Lung (tissue), 12 donors: ENCODE results near the gene HDGF. TPM values are rescaled to one million over a fixed set of nuclear protein-coding genes. Genes with fewer than 3 reads are reported as not detected.

Experiments
- ATAC-seq: fragments of 200-7000 bp; cut with Tn5 transposase; one replicate; pipeline ENCODE4 v1.9.1; 2020; ENCODE audit warnings: moderate number of reproducible peaks; ENCODE audit not compliant: insufficient read depth, low FRiP score
- DNase-seq, 3 donors: peaks; one replicate each; pipeline ENCODE4 v3.0.0-alpha.2; 2013 to 2017
- H3K27ac ChIP-seq, 2 donors: one replicate each; pipeline ENCODE4 v1.5.1; 2013; ENCODE audit warnings: mild to moderate bottlenecking in 2 of 2, moderate library complexity in 2 of 2, control low read depth in 1 of 2, inconsistent platforms in 1 of 2, low read depth in 1 of 2, low read length in 1 of 2
- H3K27me3 ChIP-seq, 3 donors: one replicate each; pipeline ENCODE4 v1.5.1; 2013; ENCODE audit warnings: low read length in 2 of 3; ENCODE audit not compliant: control insufficient read depth in 3 of 3, insufficient read depth in 3 of 3
- H3K36me3 ChIP-seq, 4 donors: one replicate each; pipeline ENCODE4 v1.5.1; 2013; ENCODE audit warnings: low read length in 4 of 4, mild to moderate bottlenecking in 1 of 4, moderate library complexity in 1 of 4; ENCODE audit not compliant: control insufficient read depth in 4 of 4, insufficient read depth in 4 of 4
- H3K4me1 ChIP-seq, 5 donors: one replicate each; pipeline ENCODE4 v1.5.1; 2013; ENCODE audit warnings: low read length in 5 of 5, mild to moderate bottlenecking in 2 of 5, moderate library complexity in 1 of 5; ENCODE audit not compliant: control insufficient read depth in 5 of 5, insufficient read depth in 5 of 5
- H3K4me3 ChIP-seq: one replicate; pipeline ENCODE4 v1.5.1; 2013; ENCODE audit warnings: mild to moderate bottlenecking, control low read depth, moderate library complexity
- H3K9ac ChIP-seq, 2 donors: one replicate each; pipeline ENCODE4 v1.5.1; 2013; ENCODE audit warnings: low read length in 2 of 2, control low read depth in 1 of 2; ENCODE audit not compliant: insufficient read depth in 1 of 2
- H3K9me3 ChIP-seq, 4 donors: one replicate each; pipeline ENCODE4 v1.5.1; 2013; ENCODE audit warnings: low read length in 3 of 4, mild to moderate bottlenecking in 1 of 4, moderate library complexity in 1 of 4; ENCODE audit not compliant: control insufficient read depth in 4 of 4, insufficient read depth in 3 of 4
- WGBS, 2 donors: extraction: QIAGEN DNeasy Blood & Tissue Kit; methylation state at CpG; one replicate each; pipeline ENCODE4 v1.1.7; 2013; 5-methylcytosine and 5-hydroxymethylcytosine counted together
- polyA plus RNA-seq, 2 donors: library from polyadenylated mRNA; stranded (reverse); fragments of 200-250 nt; gene quantifications; one replicate each; pipeline ENCODE4 v1.2.1, GENCODE V29; 2013
- total RNA-seq, 2 donors: library from RNA; depleted of rRNA in 1 of 2; stranded (reverse); fragments of >200 nt in 1 of 2; gene quantifications; one replicate each; pipeline ENCODE4 v1.2.1, GENCODE V29; 2014 to 2021
- TF ChIP-seq, protein P1 (sequence below): IDR thresholded peaks from 2 replicates; pipeline ENCODE4 v1.5.1; 2012; ENCODE audit warnings: mild to moderate bottlenecking; ENCODE audit errors: control extremely low read depth, extremely low read depth
- donor health status: control.
- donor health status: control.
- donor health status: Bipolar disorder and iron deficiency.
- donor health status: healthy.
- donor health status: DM: yes; HTN: yes; CAD: no.

Gene HDGF
- total and polyA plus RNA-seq, 4 donors, result 104 to 226 (median 185) TPM

DNA sequence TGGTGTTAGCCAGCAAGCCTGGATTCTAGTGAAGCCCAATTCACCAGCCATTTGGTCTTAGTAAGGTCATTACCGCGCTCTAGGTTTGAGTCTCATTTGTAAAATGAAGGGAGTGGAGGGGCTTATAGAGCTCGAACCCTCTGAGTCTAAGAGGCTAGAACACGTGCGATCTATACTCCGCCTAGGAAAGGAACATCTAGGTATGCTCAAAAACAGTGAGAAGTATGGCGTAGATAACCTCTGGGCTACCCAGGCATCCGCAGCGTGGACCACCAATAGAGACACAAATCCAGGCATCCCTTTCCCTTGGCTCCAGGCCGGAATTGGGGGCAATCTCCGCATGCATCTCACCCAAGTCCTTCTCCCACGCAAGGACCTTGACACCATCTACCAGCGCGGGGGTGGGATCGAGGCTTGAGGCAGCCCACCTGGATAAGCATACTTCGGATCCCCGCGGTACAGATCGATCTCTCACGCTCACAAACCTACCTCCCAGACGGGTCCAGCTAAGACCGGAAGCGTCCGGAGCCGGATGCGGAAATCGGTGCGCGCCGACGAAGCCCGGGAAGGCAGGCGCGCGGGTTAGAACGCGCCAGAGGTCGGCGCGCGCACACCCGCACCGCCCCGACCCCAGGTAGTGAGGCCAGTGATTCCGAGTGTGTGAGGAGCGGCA is 23.4 kb downstream of the HDGF start, which contains the start of gene METTL25B:
Gene METTL25B (plus strand): TSS at position 544 of the 673 bp plus-strand sequence. CDS start 636 bp downstream, outside the sequence.
- no peaks in the 10 kb centered on the region for H3K27me3 ChIP-seq
- 0 to 1% methylated on average over 45 to 46 of the region's 46 CpGs for WGBS, 2 donors
- H3K4me3 ChIP-seq, result peak within 1 kb of the TSS; percentile 88
- peaks cover 14 to 36% (median 16%) of the 10 kb centered on the region in 5 donors for H3K4me1 ChIP-seq
- H3K9ac ChIP-seq, result peak within 1 kb of the TSS; percentile 98 to 100
- peak; percentile 83 to 89 (median 87) for DNase-seq
- H3K27ac ChIP-seq, result peak within 1 kb of the TSS; percentile 83 to 87
- no peaks in the 10 kb centered on the region for H3K9me3 ChIP-seq
- TF ChIP-seq, protein P1, sequence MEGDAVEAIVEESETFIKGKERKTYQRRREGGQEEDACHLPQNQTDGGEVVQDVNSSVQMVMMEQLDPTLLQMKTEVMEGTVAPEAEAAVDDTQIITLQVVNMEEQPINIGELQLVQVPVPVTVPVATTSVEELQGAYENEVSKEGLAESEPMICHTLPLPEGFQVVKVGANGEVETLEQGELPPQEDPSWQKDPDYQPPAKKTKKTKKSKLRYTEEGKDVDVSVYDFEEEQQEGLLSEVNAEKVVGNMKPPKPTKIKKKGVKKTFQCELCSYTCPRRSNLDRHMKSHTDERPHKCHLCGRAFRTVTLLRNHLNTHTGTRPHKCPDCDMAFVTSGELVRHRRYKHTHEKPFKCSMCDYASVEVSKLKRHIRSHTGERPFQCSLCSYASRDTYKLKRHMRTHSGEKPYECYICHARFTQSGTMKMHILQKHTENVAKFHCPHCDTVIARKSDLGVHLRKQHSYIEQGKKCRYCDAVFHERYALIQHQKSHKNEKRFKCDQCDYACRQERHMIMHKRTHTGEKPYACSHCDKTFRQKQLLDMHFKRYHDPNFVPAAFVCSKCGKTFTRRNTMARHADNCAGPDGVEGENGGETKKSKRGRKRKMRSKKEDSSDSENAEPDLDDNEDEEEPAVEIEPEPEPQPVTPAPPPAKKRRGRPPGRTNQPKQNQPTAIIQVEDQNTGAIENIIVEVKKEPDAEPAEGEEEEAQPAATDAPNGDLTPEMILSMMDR, result no peak
- peaks cover 11 to 21% (median 15%) of the 10 kb centered on the region in 4 donors for H3K36me3 ChIP-seq
- ATAC-seq, result peak; percentile 86

DNA sequence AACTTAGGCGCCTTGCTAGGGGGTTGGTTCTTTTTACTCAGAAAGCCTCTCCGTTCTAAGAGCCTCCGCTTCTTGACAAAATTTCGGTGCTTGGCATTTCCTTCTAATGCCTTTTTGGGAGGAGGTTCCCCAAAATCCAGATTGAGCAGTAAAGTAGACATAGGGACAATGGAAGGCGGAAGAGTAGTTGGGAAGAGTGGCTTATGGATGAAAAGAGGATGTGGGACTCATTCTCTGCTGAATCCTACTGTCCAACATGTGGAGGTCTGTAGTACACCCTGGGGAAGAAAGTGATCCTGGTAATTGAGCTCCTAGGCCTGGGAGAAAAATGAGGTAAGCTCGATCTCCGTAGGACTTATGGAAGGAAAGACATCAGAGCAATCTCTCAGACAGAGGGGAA is 24.0 kb downstream of the HDGF start:
- DNase-seq (no peak), ATAC-seq (no peak)
- WGBS, 2 donors, result 41 to 45% methylated on average over 7 of the region's 7 CpGs
- peaks cover 16 to 27% (median 19%) of the 10 kb centered on the region in 4 donors for H3K36me3 ChIP-seq
- peak overlapping the region in 1 of 2 donors; percentile 83 for H3K27ac ChIP-seq
- H3K9me3 ChIP-seq, result no peaks in the 10 kb centered on the region
- peaks cover 14 to 36% (median 16%) of the 10 kb centered on the region in 5 donors for H3K4me1 ChIP-seq
- TF ChIP-seq, protein P1, result no peak
- H3K9ac ChIP-seq, result peak overlapping the region; percentile 83 to 90
- peak overlapping the region; percentile 88 for H3K4me3 ChIP-seq
- no peaks in the 10 kb centered on the region for H3K27me3 ChIP-seq

DNA sequence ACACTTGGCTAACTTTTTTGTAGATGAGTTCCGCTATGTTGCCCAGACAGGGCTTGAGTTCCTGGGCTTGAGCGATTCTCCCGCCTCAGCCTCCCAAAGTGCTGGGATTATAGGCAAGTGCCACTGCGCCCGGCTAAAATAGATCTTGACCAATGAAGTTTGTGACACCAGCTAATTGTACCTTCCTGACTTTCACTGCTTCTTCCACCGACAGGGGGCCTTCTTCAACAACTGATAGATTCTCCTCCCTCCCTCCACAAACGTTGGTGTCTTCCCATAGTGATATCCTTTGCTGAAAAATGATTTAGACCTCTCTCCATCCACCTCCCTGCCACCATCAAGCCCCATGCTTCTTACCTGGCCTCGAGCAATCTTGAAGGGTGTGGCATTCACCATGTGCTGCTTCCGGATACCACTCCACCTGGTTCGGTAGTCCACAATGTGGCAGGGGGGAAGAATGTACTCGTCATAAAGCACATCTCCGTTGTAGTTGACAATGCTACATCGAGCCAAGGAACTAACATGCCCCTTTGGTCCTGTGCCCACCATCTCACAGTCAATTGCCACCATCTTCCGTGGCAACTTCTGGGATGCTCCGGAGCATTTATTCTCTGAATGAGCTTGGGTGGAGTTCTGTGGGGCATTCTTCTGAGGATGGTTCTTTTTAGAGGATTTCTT is 24.8 kb downstream of the HDGF start:
- ATAC-seq, result no peak
- Histone ChIP-seq H3K27me3 (no peaks in the 10 kb centered on the region), H3K9me3 (no peaks in the 10 kb centered on the region), H3K27ac (no peak overlapping the region), H3K9ac (no peak overlapping the region), H3K36me3 (peaks cover 16 to 25% (median 21%) of the 10 kb centered on the region in 4 donors), H3K4me1 (peaks cover 14 to 36% (median 16%) of the 10 kb centered on the region in 5 donors), H3K4me3 (no peak overlapping the region)
- DNase-seq, result peak in 2 of 3 donors; percentile 53 to 58
- 51 to 58% methylated on average over 15 of the region's 15 CpGs for WGBS, 2 donors
- TF ChIP-seq, protein P1, result peak; percentile 25
